Upper lobe of left lung (tissue), 6 donors: ENCODE measurements around the gene ACTMAP. TPM values are rescaled to one million over a fixed set of nuclear protein-coding genes. Genes with fewer than 3 reads are reported as not detected.

Source experiments
- ATAC-seq, 2 donors: fragments of 200-7000 bp; cut with Tn5 transposase; one replicate each; pipeline ENCODE4 v1.9.1; 2022; ENCODE audit warnings: mild to moderate bottlenecking in 2 of 2, moderate library complexity in 2 of 2; ENCODE audit not compliant: low FRiP score in 2 of 2
- DNase-seq, 2 donors: peaks; one replicate each; pipeline ENCODE4 v3.0.0-alpha.2; 2019 to 2020
- H3K27ac ChIP-seq, 4 donors: fragments of 200-600 bp; sonication (generic); one replicate each; pipeline ENCODE4 v1.5.1; 2016 to 2019
- H3K27me3 ChIP-seq, 4 donors: fragments of 200-600 bp; sonication (generic); one replicate each; pipeline ENCODE4 v1.5.1; 2017 to 2019
- H3K36me3 ChIP-seq, 4 donors: fragments of 200-600 bp; sonication (generic); one replicate each; pipeline ENCODE4 v1.5.1; 2016 to 2019
- H3K4me1 ChIP-seq, 4 donors: fragments of 200-600 bp; sonication (generic); one replicate each; pipeline ENCODE4 v1.5.1; 2018 to 2019
- H3K4me3 ChIP-seq, 4 donors: fragments of 200-600 bp; sonication (generic); one replicate each; pipeline ENCODE4 v1.5.1; 2017 to 2019; ENCODE audit warnings: mild to moderate bottlenecking in 2 of 4, moderate library complexity in 1 of 4
- H3K9me3 ChIP-seq, 4 donors: fragments of 200-600 bp; sonication (generic); one replicate each; pipeline ENCODE4 v1.5.1; 2018 to 2019
- EP300 ChIP-seq, 4 donors: sonication (generic); formaldehyde crosslinking; IDR thresholded peaks; one replicate each; pipeline ENCODE4 v1.5.1; 2017; ENCODE audit warnings: antibody characterized with exemption in 4 of 4, control low read depth in 2 of 4
- POLR2A ChIP-seq, 4 donors: fragments of 450-650 bp; IDR thresholded peaks; one replicate each; pipeline ENCODE4 v1.5.1; 2016 to 2017; ENCODE audit warnings: antibody characterized with exemption in 4 of 4, mild to moderate bottlenecking in 2 of 4
- POLR2AphosphoS5 ChIP-seq, 2 donors: sonication (generic); formaldehyde crosslinking; IDR thresholded peaks; one replicate each; pipeline ENCODE4 v1.5.1; 2017; ENCODE audit warnings: antibody characterized with exemption in 2 of 2
- WGBS, 2 donors: methylation state at CpG; one replicate each; pipeline ENCODE4 v1.1.5; 2017 to 2018; 5-methylcytosine and 5-hydroxymethylcytosine counted together
- total RNA-seq, 6 donors: library from RNA; depleted of rRNA in 4 of 6; stranded (reverse); fragments of >200 nt in 4 of 6; gene quantifications; one replicate each; pipeline versions ENCODE4 v1.1.0 to v1.2.1, GENCODE V29; 2016 to 2021
- TF ChIP-seq, protein P1 (sequence below), 6 experiments: fragments of 450-650 bp in 4 of 6; fragments of 200-600 bp in 2 of 6; sonication (generic) in 2 of 6; IDR thresholded peaks; one replicate each; pipeline ENCODE4 v1.5.1; 2016 to 2019; ENCODE audit warnings: antibody characterized with exemption in 6 of 6
- donor health status: DM: no; HTN: no; CAD: no; lungs with moderate emphysema.
- donor health status: DM: no; HTN: yes; CAD: no; lungs with severe emphysema.

The ACTMAP gene
- 10 to 100 TPM; 16.0 to 28.4 (median 21.5) TPM for total RNA-seq

GRCh38 chr19:40750058-40750873 is at the start of gene ACTMAP:
Gene ACTMAP, minus strand, starts transcription at chr19:40750477. Its CDS starts 674 bp downstream, at chr19:40749803.
- H3K4me1 ChIP-seq, result peaks cover 48 to 69% (median 57%) of the 10 kb centered on the region in 4 donors
- TF ChIP-seq EP300 (IDR thresholded peaks at IDR 0.05) (peak in 2 of 4 donors; percentile 12 to 59), POLR2A (IDR thresholded peaks at IDR 0.05) (peak in 2 of 4 donors; percentile 82 to 84), POLR2AphosphoS5 (IDR thresholded peaks at IDR 0.05) (peak; percentile 87 to 88)
- TF ChIP-seq, protein P1, sequence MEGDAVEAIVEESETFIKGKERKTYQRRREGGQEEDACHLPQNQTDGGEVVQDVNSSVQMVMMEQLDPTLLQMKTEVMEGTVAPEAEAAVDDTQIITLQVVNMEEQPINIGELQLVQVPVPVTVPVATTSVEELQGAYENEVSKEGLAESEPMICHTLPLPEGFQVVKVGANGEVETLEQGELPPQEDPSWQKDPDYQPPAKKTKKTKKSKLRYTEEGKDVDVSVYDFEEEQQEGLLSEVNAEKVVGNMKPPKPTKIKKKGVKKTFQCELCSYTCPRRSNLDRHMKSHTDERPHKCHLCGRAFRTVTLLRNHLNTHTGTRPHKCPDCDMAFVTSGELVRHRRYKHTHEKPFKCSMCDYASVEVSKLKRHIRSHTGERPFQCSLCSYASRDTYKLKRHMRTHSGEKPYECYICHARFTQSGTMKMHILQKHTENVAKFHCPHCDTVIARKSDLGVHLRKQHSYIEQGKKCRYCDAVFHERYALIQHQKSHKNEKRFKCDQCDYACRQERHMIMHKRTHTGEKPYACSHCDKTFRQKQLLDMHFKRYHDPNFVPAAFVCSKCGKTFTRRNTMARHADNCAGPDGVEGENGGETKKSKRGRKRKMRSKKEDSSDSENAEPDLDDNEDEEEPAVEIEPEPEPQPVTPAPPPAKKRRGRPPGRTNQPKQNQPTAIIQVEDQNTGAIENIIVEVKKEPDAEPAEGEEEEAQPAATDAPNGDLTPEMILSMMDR (IDR thresholded peaks at IDR 0.05), result no peak

DNA sequence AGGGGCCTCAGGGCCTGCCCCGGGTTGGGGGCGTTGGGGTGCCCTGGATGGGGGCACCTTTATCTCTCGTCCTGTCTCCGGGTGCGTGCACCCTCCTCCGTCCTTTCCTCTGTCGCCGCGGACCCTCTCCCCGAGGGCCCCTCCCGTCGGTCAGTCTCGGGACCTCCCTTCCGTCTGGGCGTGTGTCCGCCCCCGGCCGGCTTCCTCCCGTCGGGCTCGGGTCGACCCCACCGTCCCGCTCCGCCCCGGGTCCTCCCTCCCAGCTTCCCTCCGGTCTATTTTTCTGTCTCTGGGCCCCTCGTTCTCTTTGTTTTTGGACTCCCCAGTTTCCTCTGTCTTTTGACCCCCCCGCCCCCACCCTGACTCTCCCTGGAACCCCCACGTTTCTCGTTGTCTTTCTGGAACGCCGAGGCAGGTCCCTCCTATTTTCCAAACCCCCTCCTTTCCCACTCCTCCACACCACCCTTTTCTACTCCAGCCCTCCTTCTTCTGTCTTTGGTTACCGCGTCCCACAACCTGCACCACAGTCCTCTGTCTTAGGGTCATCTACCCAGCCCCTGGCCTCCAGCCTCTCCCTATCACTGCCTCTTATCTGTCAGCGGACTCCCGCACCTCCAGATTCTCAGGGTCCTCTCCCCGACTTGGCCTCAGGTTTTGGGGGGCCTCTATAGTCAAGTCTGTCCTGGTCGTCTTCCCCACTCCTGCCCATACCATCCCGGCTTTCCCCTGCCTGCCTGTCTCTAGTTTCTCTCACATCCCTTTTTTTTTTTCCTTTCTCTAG is 49.5 kb upstream of the ACTMAP start:
- ATAC-seq (peak in 1 of 2 donors; percentile 26), DNase-seq (peak; percentile 69 to 91)
- H3K4me3 ChIP-seq, result peak overlapping the region; percentile 45 to 99 (median 96)
- H3K36me3 ChIP-seq, result peaks cover 4 to 47% (median 19%) of the 10 kb centered on the region in 4 donors
- TF ChIP-seq, protein P1 (IDR thresholded peaks at IDR 0.05), result peak in 1 of 6 experiments; percentile 4
- TF ChIP-seq EP300 (IDR thresholded peaks at IDR 0.05), result no peak
- peak; percentile 58 to 65 for TF ChIP-seq POLR2AphosphoS5 (IDR thresholded peaks at IDR 0.05)
- no peak for TF ChIP-seq POLR2A (IDR thresholded peaks at IDR 0.05)
- 2% methylated on average over 35 to 40 of the region's 40 CpGs for WGBS, 2 donors
- H3K4me1 ChIP-seq, result peaks cover 52 to 59% (median 57%) of the 10 kb centered on the region in 4 donors
- no peaks in the 10 kb centered on the region for H3K27me3 ChIP-seq
- no peaks in the 10 kb centered on the region for H3K9me3 ChIP-seq
- peak overlapping the region; percentile 93 to 99 (median 98) for H3K27ac ChIP-seq

More at GRCh38 chr19:40750058-40750873, at the start of gene ACTMAP:
- 0% methylated on average over 12 to 43 of the region's 43 CpGs for WGBS, 2 donors
- Histone ChIP-seq H3K27ac (peak within 1 kb of the TSS; percentile 90 to 96 (median 93)), H3K9me3 (no peaks in the 10 kb centered on the region), H3K27me3 (no peaks in the 10 kb centered on the region), H3K36me3 (peaks cover 0 to 3% (median 0%) of the 10 kb centered on the region in 4 donors), H3K4me3 (peak within 1 kb of the TSS; percentile 60 to 84 (median 74))
- ATAC-seq (peak; percentile 97 to 98), DNase-seq (peak in 1 of 2 donors; percentile 100)

DNA sequence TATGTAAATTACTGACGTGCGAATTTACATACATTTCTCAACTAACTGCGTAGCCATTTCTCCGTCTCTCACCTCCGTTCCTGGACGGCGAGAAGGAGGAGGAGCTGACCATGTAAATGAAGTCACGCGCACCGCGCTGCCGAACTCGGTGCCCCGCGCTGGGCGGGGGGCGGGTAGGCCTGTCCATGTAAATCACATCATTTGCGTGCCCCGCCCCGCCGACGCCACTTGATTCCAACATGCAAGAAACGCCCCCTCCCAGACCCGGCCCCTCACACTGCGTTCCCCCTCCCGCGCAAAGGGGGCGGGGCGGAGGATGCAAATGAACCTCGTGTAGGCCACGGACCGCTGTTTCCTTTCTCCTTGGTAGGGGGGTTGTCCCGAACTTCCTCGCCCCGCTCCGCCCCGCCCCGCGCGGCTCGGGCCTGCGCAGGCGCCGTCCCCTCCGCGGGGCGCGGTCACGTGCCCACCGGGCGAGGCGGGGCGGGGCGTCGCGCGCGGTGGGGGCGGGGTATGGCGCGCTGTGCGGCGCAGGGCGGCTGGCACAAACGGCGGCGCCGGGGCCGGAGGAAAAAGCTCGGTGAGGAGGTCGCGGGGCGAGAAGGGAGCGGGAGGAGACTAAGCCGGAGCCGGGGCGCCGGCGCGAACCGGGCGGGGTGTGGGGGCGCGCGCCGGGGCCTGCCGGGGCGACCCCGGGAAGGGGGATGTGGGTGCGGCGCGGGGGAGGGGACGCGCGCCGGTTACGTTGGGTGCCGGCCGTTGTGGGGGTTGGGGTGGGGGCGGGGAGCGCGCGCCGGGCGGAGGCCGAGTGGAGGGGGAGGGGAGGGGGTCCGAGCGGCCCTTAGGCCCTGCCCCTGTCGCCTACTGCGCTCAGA is 48.6 kb upstream of the ACTMAP start, which contains the start of gene EGLN2:
EGLN2 (plus strand) TSS at position 509 of the 875 bp plus-strand sequence. CDS start 1,382 bp downstream, outside the sequence.
- TF ChIP-seq EP300 (IDR thresholded peaks at IDR 0.05), result peak in 1 of 4 donors; percentile 12
- TF ChIP-seq POLR2AphosphoS5 (IDR thresholded peaks at IDR 0.05), result peak; percentile 63 to 78
- TF ChIP-seq, protein P1 (IDR thresholded peaks at IDR 0.05), result peak in 1 of 6 experiments; percentile 4
- peak in 2 of 4 donors; percentile 63 to 81 for TF ChIP-seq POLR2A (IDR thresholded peaks at IDR 0.05)
- ATAC-seq, result peak; percentile 95 to 96
- H3K4me3 ChIP-seq, result peak within 1 kb of the TSS; percentile 45 to 99 (median 96)

More for the DNA sequence above, 48.6 kb upstream of the ACTMAP start, which contains the start of gene EGLN2:
- peak; percentile 99 to 100 for DNase-seq
- peak within 1 kb of the TSS; percentile 93 to 99 (median 98) for H3K27ac ChIP-seq
- no peaks in the 10 kb centered on the region for H3K27me3 ChIP-seq
- no peaks in the 10 kb centered on the region for H3K9me3 ChIP-seq
- 0 to 1% methylated on average over 7 to 75 of the region's 110 CpGs for WGBS, 2 donors
- H3K36me3 ChIP-seq, result peaks cover 4 to 39% (median 15%) of the 10 kb centered on the region in 4 donors
- peaks cover 44 to 50% (median 49%) of the 10 kb centered on the region in 4 donors for H3K4me1 ChIP-seq
